AG04450 (cell line): ENCODE data around the gene NRCAM. TPM values are rescaled to one million over a fixed set of nuclear protein-coding genes. Genes with fewer than 3 reads are reported as not detected.

ENCODE experiments used
- CTCF ChIA-PET: fragments of 300-600, 350-600 bp; formaldehyde crosslinking; extraction: SDS; loops from one replicate; lab custom pipeline; 2022; ENCODE audit warnings: antibody characterized with exemption, inconsistent platforms; lab: Charles Lee
- POLR2A ChIA-PET: fragments of 350-600 bp; formaldehyde crosslinking; extraction: SDS; loops from one replicate; lab custom pipeline; 2021; ENCODE audit warnings: antibody characterized with exemption, inconsistent platforms; lab: Yijun Ruan, JAX
- DNase-seq: peaks from one replicate; pipeline ENCODE4 v3.0.0-alpha.2; 2011; ENCODE audit warnings: low read depth, low spot score
- H3K27ac ChIP-seq: one replicate; pipeline ENCODE4 v1.5.1; 2012; ENCODE audit warnings: low read depth, low read length, control low read depth
- H3K27me3 ChIP-seq: one replicate; pipeline ENCODE4 v1.6.0; 2012; ENCODE audit warnings: low read length; ENCODE audit not compliant: control insufficient read depth, insufficient read depth
- H3K4me3 ChIP-seq: 2 replicates; pipeline ENCODE4 v1.5.1; 2011; ENCODE audit warnings: mild to moderate bottlenecking, low read depth, low read length, control low read depth
- H3K9me3 ChIP-seq: 2 replicates; pipeline ENCODE4 v1.5.1; 2012; ENCODE audit warnings: low read length; ENCODE audit not compliant: control insufficient read depth, insufficient read depth
- polyA plus RNA-seq: library from polyadenylated mRNA; depleted of rRNA; stranded (reverse); fragments of >200 nt; gene quantifications from 2 replicates; pipeline ENCODE4 v1.2.3, GENCODE V29; 2011
- TF ChIP-seq, protein P1 (sequence below): IDR thresholded peaks from 2 replicates; pipeline ENCODE4 v1.5.1; 2011; ENCODE audit warnings: low read depth, low read length, control low read depth, inconsistent platforms

NRCAM gene
- polyA plus RNA-seq, 1 experiment, result 0.66 TPM

DNA sequence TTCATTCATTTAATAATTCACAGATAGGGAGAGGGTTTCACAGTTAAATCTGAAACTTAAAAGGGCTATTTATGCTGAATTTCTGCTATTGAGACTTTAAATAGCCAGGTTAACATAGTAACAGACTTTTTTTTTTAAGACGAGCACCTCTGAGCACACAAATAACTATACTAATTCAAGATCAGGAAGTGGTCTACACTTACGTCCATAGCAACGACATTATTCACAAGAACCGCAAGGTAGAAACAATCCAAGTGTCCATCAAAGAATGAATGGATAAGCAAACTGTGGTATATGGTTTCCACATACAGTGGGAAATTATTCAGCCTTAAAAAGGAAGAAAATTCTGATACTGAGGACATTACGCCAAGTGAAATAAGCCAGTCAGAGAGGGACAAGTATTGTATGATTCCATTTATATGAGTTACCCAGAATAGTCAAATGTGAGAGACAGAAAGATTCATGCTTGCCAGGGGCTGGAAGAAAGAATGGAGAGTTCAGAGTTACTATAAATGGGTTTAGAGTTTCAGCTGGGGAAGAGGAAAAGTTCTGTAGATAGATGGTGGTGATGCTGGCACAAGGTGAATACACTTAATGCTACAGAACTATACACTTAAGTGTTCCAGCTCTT lies 185.7 kb downstream of the NRCAM start:
- POLR2A ChIA-PET, result no interaction called here
- TF ChIP-seq, protein P1, sequence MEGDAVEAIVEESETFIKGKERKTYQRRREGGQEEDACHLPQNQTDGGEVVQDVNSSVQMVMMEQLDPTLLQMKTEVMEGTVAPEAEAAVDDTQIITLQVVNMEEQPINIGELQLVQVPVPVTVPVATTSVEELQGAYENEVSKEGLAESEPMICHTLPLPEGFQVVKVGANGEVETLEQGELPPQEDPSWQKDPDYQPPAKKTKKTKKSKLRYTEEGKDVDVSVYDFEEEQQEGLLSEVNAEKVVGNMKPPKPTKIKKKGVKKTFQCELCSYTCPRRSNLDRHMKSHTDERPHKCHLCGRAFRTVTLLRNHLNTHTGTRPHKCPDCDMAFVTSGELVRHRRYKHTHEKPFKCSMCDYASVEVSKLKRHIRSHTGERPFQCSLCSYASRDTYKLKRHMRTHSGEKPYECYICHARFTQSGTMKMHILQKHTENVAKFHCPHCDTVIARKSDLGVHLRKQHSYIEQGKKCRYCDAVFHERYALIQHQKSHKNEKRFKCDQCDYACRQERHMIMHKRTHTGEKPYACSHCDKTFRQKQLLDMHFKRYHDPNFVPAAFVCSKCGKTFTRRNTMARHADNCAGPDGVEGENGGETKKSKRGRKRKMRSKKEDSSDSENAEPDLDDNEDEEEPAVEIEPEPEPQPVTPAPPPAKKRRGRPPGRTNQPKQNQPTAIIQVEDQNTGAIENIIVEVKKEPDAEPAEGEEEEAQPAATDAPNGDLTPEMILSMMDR, result no peak
- H3K27ac ChIP-seq, result no peak overlapping the region

GRCh38 chr7:108268200-108268820 lies 187.9 kb downstream of the NRCAM start:
- Histone ChIP-seq H3K27ac (no peak overlapping the region), H3K4me3 (no peak overlapping the region), H3K27me3 (no peaks in the 10 kb centered on the region), H3K9me3 (no peaks in the 10 kb centered on the region)
- DNase-seq, result no peak
- POLR2A ChIA-PET, result no interaction called here
- TF ChIP-seq, protein P1, result no peak
- CTCF ChIA-PET, result no interaction called here

More for the DNA sequence above, 185.7 kb downstream of the NRCAM start:
- CTCF ChIA-PET, result no interaction called here
- no peak for DNase-seq
- no peak overlapping the region for H3K4me3 ChIP-seq
- no peaks in the 10 kb centered on the region for H3K9me3 ChIP-seq
- H3K27me3 ChIP-seq, result no peaks in the 10 kb centered on the region

- H3K4me3 ChIP-seq, result no peak overlapping the region
- H3K9me3 ChIP-seq, result no peaks in the 10 kb centered on the region
- ChIA-PET CTCF (no interaction called here), POLR2A (no interaction called here)
- TF ChIP-seq, protein P1, result no peak
- H3K27ac ChIP-seq, result no peak overlapping the region
- no peaks in the 10 kb centered on the region for H3K27me3 ChIP-seq
- DNase-seq, result no peak
Measured at GRCh38 chr7:108267615-108268014, 188.6 kb downstream of the NRCAM start.

- TF ChIP-seq, protein P1, result no peak
- POLR2A ChIA-PET, result no interaction called here
- DNase-seq, result no peak
- CTCF ChIA-PET, result no interaction called here
- Histone ChIP-seq H3K4me3 (no peak overlapping the region), H3K27me3 (no peaks in the 10 kb centered on the region), H3K9me3 (no peaks in the 10 kb centered on the region), H3K27ac (no peak overlapping the region)
Measured at GRCh38 chr7:108266491-108266890, 189.7 kb downstream of the NRCAM start.

DNA sequence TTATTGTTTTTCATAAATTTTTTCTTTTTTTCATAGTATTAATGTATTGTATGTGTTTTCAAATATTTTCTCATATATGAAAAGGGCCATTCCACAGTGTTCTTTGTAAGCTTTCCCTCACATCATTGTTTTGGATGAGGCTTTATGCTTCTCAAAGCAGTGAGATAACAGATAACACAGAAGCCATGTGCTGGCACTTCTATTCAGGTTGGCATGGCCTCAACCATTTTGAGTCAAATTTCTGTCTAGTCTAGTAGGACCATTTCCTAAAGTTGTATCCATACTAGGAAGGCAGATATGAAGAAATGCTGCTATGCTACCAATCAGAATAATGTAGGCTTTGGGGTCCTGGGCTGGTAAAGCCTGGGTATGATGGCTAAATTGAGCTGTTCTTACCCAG lies 190.2 kb downstream of the NRCAM start:
- ChIA-PET CTCF (no interaction called here), POLR2A (no interaction called here)
- Histone ChIP-seq H3K9me3 (no peaks in the 10 kb centered on the region), H3K27ac (no peak overlapping the region), H3K27me3 (no peaks in the 10 kb centered on the region), H3K4me3 (no peak overlapping the region)
- TF ChIP-seq, protein P1, result no peak
- no peak for DNase-seq
